ENCODE data around the gene KRT33B.

DNA sequence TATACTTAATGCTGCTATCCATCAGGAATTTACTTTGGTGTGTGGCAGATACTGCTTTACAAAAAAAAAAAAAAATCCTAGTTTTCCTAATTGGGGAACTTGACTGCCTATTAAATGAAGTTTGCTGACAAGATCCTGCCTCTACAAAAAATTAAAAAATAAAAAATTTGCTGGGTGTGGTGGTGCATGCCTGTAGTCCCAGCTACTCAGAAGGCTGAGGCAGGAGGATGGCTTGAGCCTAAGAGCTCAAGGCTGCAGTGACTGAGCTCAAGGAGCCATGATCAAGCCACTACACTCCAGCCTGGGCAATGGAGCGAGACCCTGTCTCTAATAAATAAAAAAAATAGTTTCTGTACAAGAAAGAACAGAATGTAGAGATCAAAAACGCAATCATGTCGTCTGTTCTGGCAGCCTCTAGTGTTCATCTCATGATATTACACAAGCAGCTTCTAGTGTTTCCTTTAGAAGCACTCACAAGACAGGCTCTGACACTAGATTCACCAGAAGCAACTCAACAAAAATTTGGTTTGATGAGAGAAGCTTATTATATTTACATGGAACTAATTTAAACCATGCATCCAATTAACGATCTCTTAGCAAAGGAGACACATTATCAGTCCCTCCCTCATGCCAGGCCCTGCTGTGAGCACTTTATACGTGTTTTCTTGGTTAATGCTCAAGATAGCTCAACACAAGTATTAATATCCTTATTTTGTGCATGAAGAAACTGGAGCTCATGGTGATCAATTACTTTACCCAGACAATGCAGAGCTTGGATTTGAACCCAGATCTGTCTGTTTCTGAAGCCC, 47.3 kb downstream of the KRT33B start:
- no peak for TF ChIP-seq POLR2AphosphoS5 (IDR thresholded peaks at IDR 0.05)
- TF ChIP-seq, protein P1, sequence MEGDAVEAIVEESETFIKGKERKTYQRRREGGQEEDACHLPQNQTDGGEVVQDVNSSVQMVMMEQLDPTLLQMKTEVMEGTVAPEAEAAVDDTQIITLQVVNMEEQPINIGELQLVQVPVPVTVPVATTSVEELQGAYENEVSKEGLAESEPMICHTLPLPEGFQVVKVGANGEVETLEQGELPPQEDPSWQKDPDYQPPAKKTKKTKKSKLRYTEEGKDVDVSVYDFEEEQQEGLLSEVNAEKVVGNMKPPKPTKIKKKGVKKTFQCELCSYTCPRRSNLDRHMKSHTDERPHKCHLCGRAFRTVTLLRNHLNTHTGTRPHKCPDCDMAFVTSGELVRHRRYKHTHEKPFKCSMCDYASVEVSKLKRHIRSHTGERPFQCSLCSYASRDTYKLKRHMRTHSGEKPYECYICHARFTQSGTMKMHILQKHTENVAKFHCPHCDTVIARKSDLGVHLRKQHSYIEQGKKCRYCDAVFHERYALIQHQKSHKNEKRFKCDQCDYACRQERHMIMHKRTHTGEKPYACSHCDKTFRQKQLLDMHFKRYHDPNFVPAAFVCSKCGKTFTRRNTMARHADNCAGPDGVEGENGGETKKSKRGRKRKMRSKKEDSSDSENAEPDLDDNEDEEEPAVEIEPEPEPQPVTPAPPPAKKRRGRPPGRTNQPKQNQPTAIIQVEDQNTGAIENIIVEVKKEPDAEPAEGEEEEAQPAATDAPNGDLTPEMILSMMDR (IDR thresholded peaks at IDR 0.05): peak; percentile 72 to 90 (median 86)
